Measurements from ENCODE around the gene UBXN4. TPM values are rescaled to one million over a fixed set of nuclear protein-coding genes. Genes with fewer than 3 reads are reported as not detected.

The UBXN4 gene
- total and polyA plus RNA-seq, 2 donors (not counting 3 experiments of a cell fraction or from before 2014, with no cell fraction given) = 40.8 to 108 TPM

DNA sequence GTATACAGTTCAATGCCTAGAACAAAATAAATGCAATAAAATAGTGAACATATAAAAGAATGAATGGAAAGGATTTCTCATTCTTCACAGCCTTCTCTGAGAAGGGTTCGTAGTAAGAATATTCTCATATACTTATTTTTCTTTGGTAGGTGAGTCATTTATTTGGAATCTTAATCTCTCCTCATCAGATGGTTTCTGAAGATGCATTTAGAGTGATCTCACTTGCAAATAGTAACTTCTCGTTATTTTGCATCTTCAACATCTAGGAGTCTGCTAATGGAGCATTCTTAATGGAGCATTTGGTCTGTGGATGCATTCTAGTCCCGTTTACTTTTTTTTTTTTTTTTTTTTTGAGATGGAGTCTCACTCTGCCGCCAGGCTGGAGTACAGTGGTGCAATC, 3.9 kb downstream of the UBXN4 start:
- FAIRE-seq = no peak
- peak overlapping the region; percentile 47 for H3K4me2 ChIP-seq (ENCODE audit: insufficient read depth, low read length)
- TF ChIP-seq, protein P1, sequence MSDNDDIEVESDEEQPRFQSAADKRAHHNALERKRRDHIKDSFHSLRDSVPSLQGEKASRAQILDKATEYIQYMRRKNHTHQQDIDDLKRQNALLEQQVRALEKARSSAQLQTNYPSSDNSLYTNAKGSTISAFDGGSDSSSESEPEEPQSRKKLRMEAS (IDR thresholded peaks at IDR 0.05; ENCODE audit: insufficient read depth, insufficient read length) = no peak
- TF ChIP-seq, protein P2, sequence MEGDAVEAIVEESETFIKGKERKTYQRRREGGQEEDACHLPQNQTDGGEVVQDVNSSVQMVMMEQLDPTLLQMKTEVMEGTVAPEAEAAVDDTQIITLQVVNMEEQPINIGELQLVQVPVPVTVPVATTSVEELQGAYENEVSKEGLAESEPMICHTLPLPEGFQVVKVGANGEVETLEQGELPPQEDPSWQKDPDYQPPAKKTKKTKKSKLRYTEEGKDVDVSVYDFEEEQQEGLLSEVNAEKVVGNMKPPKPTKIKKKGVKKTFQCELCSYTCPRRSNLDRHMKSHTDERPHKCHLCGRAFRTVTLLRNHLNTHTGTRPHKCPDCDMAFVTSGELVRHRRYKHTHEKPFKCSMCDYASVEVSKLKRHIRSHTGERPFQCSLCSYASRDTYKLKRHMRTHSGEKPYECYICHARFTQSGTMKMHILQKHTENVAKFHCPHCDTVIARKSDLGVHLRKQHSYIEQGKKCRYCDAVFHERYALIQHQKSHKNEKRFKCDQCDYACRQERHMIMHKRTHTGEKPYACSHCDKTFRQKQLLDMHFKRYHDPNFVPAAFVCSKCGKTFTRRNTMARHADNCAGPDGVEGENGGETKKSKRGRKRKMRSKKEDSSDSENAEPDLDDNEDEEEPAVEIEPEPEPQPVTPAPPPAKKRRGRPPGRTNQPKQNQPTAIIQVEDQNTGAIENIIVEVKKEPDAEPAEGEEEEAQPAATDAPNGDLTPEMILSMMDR (IDR thresholded peaks at IDR 0.05; ENCODE audit: extremely low read depth in 1 of 2, insufficient read depth in 1 of 2, low read depth in 1 of 2, low read length in 2 of 2) = no peak
- no peak for TF ChIP-seq POLR2AphosphoS5 (IDR thresholded peaks at IDR 0.05; ENCODE audit: insufficient read depth, low read depth, low read length)
- no peak for TF ChIP-seq GATA2 (IDR thresholded peaks at IDR 0.05; ENCODE audit: insufficient read depth, insufficient read length, low read depth, low read length)
- TF ChIP-seq JUN (IDR thresholded peaks at IDR 0.05; ENCODE audit: borderline replicate concordance, insufficient read depth, insufficient read length, low read depth) = peak; percentile 58
- TF ChIP-seq POLR2A (IDR thresholded peaks at IDR 0.05; ENCODE audit: low read depth, low read length) = no peak
- TF ChIP-seq MYC (IDR thresholded peaks at IDR 0.05; ENCODE audit: low read depth, low read length) = no peak
- TF ChIP-seq FOS (IDR thresholded peaks at IDR 0.05; ENCODE audit: borderline replicate concordance, insufficient read depth, low read length) = peak; percentile 42

More for the DNA sequence above, 3.9 kb downstream of the UBXN4 start:
- peak; percentile 28 for DNase-seq (ENCODE audit: low read depth, low spot score)
- Histone ChIP-seq H3K27ac (ENCODE audit: insufficient read depth, low read depth, low read length) (peak overlapping the region; percentile 18), H3K9ac (replicated peaks; ENCODE audit: extremely low read depth, insufficient read depth, low read length) (no peak overlapping the region), H3K9me3 (replicated peaks; ENCODE audit: control insufficient read depth, insufficient read depth, low read length) (no peaks in the 10 kb centered on the region), H3K27me3 (ENCODE audit: control insufficient read depth in 2 of 2, insufficient read depth in 2 of 2, low read length in 2 of 2) (no peaks in the 10 kb centered on the region), H4K20me1 (replicated peaks; ENCODE audit: control insufficient read depth, extremely low read depth, insufficient read depth, low read length) (peaks cover 8% of the 10 kb centered on the region), H3K4me3 (replicated peaks in 1 of 3; ENCODE audit: insufficient read depth in 1 of 3, low read depth in 1 of 3, low read length in 3 of 3) (no peak overlapping the region), H3K36me3 (ENCODE audit: control insufficient read depth in 2 of 2, extremely low read depth in 1 of 2, insufficient read depth in 2 of 2, low read length in 2 of 2) (peaks cover 4 to 10% of the 10 kb centered on the region in 2 experiments), H3K79me2 (ENCODE audit: control insufficient read depth, insufficient read depth, low read length) (peaks cover 71% of the 10 kb centered on the region), H3K4me1 (ENCODE audit: control insufficient read depth, extremely low read depth, insufficient read depth, low read length) (peaks cover 29% of the 10 kb centered on the region), H2AFZ (ENCODE audit: low read depth, low read length) (no peak overlapping the region), H3K9me1 (replicated peaks; ENCODE audit: control insufficient read depth, extremely low read depth, insufficient read depth, low read length) (no peaks in the 10 kb centered on the region)
- dilution Hi-C loops (cut with MboI; ENCODE audit: extremely low pct_ligation_motif_present, low sequenced_read_pairs) = no loop called here
- BruUV-seq (replicated peaks) = no TSS peak
- CTCF ChIA-PET = interaction anchor here (1.2 to 1.7 kb wide), 5 partner anchors 10 to 742 kb away, joined by 3 to 6 read pairs (median 4); no protein-coding TSS in a partner anchor
- POLR2A ChIA-PET = no interaction called here
- intact Hi-C loops (cut with micrococcal nuclease) = no loop called here

Data from endothelial cell of umbilical vein (primary cell).